ENCODE measurements around the gene TMCC3.

DNA sequence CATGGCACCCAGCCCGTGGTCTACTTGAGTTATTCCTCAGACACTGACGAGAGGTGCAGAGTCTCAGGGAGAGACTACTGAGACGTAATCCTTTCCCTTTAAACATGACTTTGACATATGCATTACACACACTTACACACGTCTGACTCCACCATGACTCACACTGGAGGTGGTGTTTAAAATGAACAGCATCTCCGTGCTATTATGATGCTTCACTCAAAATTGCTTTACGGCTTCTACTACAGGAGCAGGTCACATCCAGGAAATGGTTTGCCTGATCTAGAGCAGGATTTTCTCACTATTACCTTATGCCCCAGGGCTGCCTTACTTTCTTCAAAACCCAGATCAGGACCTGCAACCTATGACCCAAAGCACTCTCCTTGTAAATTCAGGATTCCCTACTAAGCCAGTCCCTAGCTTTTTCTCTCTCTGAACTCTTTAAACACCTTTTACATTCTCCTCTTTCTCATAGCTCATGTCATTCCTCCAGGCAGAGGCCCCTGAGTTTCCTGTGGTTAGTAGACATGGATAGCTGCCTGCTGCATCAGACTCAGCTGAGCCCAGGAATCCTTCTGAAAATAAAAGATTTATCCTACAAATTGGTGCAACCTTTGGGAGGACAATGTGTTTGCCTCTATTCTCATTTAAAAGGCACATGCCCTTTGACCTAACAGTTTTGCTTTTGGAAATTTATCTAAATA lies 31.2 kb downstream of the TMCC3 start:
- TF ChIP-seq ZBTB26 (CRISPR knock-in tag; IDR thresholded peaks at IDR 0.05), result no peak
- no peak for TF ChIP-seq STAG1 (CRISPR knock-in tag; IDR thresholded peaks at IDR 0.05; ENCODE audit: borderline replicate concordance)
- TF ChIP-seq POLR2AphosphoS2 (IDR thresholded peaks at IDR 0.05; ENCODE audit: low read length), result no peak
- no peak for TF ChIP-seq POLR2A (conservative IDR thresholded peaks at IDR 0.05)
- TF ChIP-seq EHMT2 (IDR thresholded peaks at IDR 0.05), result no peak
- no peak for TF ChIP-seq BMI1 (IDR thresholded peaks at IDR 0.05; ENCODE audit: low read length)

All from K562 (cell line).